Measurements from ENCODE around the gene TAPBPL.
"Not testable (repeated sequence)": the region's sequence is repeated elsewhere in the genome, so short reads cannot be mapped to it uniquely, and the experiment has no call there.

The TAPBPL gene

DNA sequence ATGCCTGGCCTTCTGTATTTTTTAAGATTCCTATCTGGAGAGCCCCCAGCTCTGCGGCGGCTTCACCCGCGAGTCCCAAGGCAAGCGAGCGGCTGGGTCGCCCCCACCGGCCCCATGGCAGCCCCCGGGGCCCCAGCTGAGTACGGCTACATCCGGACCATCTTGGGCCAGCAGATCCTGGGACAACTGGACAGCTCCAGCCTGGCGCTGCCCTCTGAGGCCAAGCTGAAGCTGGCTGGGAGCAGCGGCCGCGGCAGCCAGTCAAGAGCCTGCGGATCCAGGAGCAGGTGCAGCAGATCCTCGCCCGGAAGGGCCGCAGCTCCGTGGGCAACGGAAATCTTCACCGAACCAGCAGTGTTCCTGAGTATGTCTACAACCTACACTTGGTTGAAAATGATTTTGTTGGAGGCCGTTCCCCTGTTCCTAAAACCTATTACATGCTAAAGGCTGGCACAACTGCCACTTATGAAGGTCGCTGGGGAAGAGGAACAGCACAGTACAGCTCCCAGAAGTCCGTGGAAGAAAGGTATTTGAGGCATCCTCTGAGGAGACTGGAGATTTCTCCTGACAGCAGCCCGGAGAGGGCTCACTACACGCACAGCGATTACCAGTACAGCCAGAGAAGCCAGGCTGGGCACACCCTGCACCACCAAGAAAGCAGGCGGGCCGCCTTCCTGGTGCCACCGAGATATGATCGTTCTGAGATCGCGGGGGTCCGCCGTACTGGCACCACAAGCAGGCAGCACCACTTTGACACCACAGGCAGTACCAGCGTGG, 25.9 kb downstream of the TAPBPL start:
- not testable (repeated sequence) for H3K27me3 Mint-ChIP-seq; H3K4me3 Mint-ChIP-seq; H3K4me1 Mint-ChIP-seq (ENCODE audit: low read depth); H3K36me3 Mint-ChIP-seq (ENCODE audit: low read depth); H3K27ac Mint-ChIP-seq; H3K9me3 Mint-ChIP-seq

DNA sequence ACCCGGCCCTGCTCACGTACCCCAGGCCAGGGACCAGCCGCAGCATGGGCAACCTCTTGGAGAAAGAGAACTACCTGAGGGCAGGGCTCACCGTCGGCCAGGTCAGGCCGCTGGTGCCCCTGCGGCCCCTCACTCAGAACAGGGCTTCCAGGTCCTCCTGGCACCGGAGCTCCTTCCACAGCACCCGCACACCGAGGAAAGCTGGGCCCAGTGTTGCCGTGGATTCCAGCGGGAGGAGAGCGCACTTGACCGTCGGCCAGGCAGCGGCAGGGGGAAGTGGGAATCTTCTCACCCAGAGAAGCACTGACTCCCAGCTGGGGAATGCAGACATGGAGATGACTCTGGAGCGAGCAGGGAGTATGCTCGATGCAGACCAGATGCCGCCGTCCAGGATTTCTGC, 26.6 kb downstream of the TAPBPL start:
- H3K27me3 Mint-ChIP-seq: no peaks in the 10 kb centered on the region
- H3K27ac Mint-ChIP-seq: no peak overlapping the region
- H3K4me1 Mint-ChIP-seq (ENCODE audit: low read depth): no peaks in the 10 kb centered on the region
- no peak overlapping the region for H3K4me3 Mint-ChIP-seq
- no peaks in the 10 kb centered on the region for H3K36me3 Mint-ChIP-seq (ENCODE audit: low read depth)
- no peaks in the 10 kb centered on the region for H3K9me3 Mint-ChIP-seq

DNA sequence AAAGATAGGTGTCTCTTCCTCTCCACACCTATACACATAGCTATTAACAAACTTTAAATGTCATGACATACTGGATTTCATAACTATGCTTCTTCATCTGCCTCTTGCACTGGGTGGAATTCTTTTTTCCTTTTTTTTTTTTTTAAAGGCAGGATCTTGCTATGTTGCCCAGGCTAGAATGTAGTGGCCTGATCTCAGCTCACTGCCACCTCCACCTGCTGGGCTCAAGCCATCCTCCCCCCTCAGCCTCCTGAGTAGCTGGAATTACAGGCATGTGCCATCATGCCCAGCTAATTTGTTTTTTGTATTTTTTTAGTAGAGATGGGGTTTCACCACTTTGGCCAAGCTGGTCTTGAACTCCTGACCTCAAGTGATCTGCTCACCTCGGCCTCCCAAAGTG, 36.4 kb downstream of the TAPBPL start:
- no peak overlapping the region for H3K27ac Mint-ChIP-seq
- no peaks in the 10 kb centered on the region for H3K9me3 Mint-ChIP-seq
- H3K4me3 Mint-ChIP-seq: no peak overlapping the region
- H3K27me3 Mint-ChIP-seq: no peaks in the 10 kb centered on the region
- H3K36me3 Mint-ChIP-seq (ENCODE audit: low read depth): peaks cover 15% of the 10 kb centered on the region
- peaks cover 12% of the 10 kb centered on the region for H3K4me1 Mint-ChIP-seq (ENCODE audit: low read depth)

DNA sequence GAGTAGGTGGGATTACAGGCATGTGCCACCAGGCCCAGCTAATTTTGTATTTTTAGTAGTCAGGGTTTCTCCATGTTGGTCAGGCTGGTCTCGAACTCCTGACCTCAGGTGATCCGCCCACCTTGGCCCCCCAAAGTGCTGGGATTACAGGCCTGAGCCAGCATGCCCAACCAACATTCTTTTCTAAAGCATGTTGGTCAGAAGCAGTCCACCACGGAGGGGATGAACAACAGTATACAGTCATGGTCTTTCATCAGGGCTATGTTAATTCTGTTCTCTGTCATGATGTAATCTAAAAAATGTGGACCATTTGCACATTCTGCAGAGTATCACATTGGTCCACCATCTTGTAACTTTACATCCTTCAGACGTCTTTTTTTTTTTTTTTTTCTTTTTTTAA, 37.6 kb downstream of the TAPBPL start:
- no peak overlapping the region for H3K4me3 Mint-ChIP-seq
- H3K4me1 Mint-ChIP-seq (ENCODE audit: low read depth): peaks cover 16% of the 10 kb centered on the region
- H3K27ac Mint-ChIP-seq: no peak overlapping the region
- no peaks in the 10 kb centered on the region for H3K9me3 Mint-ChIP-seq
- peaks cover 15% of the 10 kb centered on the region for H3K36me3 Mint-ChIP-seq (ENCODE audit: low read depth)
- H3K27me3 Mint-ChIP-seq: no peaks in the 10 kb centered on the region

DNA sequence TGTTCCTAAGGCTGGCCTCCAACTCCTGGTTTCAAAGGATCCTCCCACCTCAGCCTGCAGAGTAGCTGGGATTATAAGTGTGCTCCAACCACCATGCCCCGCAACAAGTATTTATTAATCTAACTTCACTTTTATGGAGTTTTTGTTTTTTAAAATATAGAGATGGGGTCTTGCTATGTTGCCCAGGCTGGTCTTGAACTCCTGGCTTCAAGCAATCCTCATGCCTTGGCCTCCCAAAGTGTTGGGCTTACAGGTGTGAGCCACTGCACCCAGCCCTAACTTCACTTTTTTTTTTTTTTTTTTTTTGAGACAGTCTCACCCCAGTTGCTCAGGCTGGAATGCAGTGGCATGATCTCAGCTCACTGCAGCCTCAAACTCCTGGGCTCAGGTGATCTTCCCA, 38.8 kb downstream of the TAPBPL start:
- peaks cover 23% of the 10 kb centered on the region for H3K36me3 Mint-ChIP-seq (ENCODE audit: low read depth)
- H3K9me3 Mint-ChIP-seq, H3K4me3 Mint-ChIP-seq, H3K27me3 Mint-ChIP-seq, H3K27ac Mint-ChIP-seq: not testable (repeated sequence)
- peaks cover 24% of the 10 kb centered on the region for H3K4me1 Mint-ChIP-seq (ENCODE audit: low read depth)

DNA sequence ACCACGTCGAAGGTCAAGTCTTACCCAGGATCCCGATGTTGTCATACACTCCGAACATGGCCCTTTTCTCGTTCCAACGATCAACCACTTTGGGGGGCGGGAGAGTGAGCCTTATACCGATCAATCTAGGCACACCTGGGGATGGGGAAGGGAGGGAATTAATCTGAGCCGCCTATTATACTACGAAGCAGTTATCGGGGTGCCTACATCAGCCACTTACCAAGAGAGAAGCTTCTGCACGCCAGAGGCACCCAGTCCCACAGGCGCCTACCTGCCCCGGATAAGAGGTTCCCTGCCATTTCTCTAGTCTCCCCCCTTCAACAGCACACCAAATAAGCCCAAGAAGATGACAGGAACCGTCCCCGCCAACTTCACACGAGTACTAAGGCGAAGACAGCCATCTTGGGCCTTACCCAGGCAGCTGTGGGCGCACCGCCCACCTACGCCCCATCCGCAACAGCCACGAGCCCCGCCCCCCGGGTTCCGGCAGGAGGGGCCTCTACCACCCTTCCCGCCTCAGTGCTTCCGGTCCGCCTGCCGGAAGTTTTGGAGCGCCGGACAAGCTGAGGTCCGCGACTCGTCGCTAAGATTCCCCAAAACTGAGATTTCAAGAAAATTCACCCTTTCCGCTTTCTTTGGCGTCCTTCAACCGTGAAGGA, 41.1 kb downstream of the TAPBPL start, which contains the start of gene MRPL51:
Gene MRPL51, minus strand, starts transcription at position 425 of the 659 bp plus-strand sequence. Its CDS starts 126 bp downstream, at position 299.
- Mint-ChIP-seq H3K27me3 (no peaks in the 10 kb centered on the region), H3K4me1 (ENCODE audit: low read depth) (peaks cover 41% of the 10 kb centered on the region), H3K27ac (peak within 1 kb of the TSS; percentile 97), H3K4me3 (peak within 1 kb of the TSS; percentile 93), H3K9me3 (no peaks in the 10 kb centered on the region), H3K36me3 (ENCODE audit: low read depth) (peaks cover 32% of the 10 kb centered on the region)

DNA sequence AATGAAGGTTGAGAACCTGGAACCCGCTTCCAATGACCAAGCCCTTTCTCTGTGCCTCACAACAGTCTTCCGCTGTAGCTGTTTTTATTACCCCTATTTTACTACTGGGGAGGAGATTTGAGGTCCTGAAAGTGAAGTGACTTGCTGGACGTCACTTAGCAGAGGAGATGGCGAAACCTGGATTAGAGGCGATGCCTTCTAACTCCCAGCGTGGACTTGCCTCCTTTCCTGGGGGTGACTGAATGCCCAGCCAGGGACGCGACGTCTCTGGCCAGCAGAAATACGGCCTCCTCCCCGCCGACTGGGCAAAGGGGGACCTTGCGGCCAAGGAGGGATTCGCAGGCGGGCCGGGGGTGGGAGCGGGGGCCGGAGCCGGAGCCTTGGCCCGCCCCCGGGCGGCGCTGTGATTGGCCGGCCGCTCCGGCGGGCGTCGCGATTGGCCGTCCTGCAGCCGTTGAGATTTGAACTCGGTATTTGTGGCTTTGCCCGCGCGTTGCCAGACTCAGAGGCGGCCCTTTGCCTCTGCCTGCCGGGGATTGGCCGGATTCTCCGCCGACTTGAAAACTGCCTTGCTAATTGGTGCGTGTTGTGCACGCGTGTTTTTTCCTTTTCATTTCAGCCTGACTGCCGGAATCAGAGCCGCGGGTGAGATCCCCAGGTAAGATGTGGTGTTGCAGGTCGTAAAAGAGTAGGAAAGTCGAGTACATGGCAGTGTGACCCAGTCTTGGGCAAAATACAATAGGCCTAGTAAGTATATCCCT, 41.8 kb downstream of the TAPBPL start, which contains the start of gene NCAPD2:
Gene NCAPD2, plus strand, starts transcription at position 606 of the 761 bp plus-strand sequence. CDS start 997 bp downstream, outside the sequence.
- Mint-ChIP-seq H3K9me3 (no peaks in the 10 kb centered on the region), H3K27me3 (no peaks in the 10 kb centered on the region), H3K27ac (peak within 1 kb of the TSS; percentile 97), H3K4me1 (ENCODE audit: low read depth) (peaks cover 45% of the 10 kb centered on the region), H3K36me3 (ENCODE audit: low read depth) (peaks cover 37% of the 10 kb centered on the region), H3K4me3 (peak within 1 kb of the TSS; percentile 93)

DNA sequence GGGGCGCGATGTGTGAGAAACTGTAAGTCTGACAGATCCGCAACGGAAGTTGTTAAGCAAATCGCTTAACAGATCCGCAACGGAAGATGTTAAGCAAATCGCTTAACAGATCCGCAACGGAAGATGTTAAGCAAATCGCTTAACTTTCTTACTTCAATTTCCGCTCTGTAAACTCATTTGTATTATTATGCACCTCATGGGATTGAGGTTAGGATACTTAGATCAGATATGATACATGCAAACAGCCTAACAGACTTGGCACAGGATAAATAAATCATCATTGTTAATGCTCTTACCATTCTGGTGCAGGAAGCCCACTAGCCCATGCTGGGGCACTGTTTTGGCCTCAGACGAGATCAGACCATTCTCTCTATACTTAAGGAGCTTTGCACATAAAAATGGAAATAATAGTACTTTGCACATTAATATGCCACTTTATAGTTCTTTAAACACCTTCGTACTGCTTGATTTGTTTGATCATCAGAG, 42.5 kb downstream of the TAPBPL start:
- Mint-ChIP-seq H3K9me3 (no peaks in the 10 kb centered on the region), H3K36me3 (ENCODE audit: low read depth) (peaks cover 43% of the 10 kb centered on the region), H3K4me1 (ENCODE audit: low read depth) (peaks cover 45% of the 10 kb centered on the region), H3K27ac (peak overlapping the region; percentile 97), H3K27me3 (no peaks in the 10 kb centered on the region), H3K4me3 (peak overlapping the region; percentile 93)

DNA sequence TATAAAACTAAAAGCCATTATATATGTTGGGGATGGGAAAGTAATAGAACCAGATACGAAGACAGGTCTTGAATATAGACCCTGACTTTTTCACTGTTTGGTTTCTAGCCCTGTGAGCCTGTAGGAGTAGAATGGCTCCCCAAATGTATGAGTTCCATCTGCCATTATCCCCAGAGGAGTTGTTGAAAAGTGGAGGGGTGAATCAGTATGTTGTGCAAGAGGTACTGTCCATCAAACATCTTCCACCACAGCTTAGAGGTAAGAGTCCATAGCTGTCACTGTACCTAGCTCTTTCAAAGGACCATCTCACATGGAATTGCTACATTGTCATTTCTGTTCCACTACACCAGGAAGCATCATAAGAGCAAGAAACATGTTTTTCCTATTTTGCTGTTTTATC, 43.1 kb downstream of the TAPBPL start:
- H3K27ac Mint-ChIP-seq: peak overlapping the region; percentile 97
- no peaks in the 10 kb centered on the region for H3K27me3 Mint-ChIP-seq
- H3K4me1 Mint-ChIP-seq (ENCODE audit: low read depth): peaks cover 45% of the 10 kb centered on the region
- no peaks in the 10 kb centered on the region for H3K9me3 Mint-ChIP-seq
- peaks cover 48% of the 10 kb centered on the region for H3K36me3 Mint-ChIP-seq (ENCODE audit: low read depth)
- peak overlapping the region; percentile 93 for H3K4me3 Mint-ChIP-seq

DNA sequence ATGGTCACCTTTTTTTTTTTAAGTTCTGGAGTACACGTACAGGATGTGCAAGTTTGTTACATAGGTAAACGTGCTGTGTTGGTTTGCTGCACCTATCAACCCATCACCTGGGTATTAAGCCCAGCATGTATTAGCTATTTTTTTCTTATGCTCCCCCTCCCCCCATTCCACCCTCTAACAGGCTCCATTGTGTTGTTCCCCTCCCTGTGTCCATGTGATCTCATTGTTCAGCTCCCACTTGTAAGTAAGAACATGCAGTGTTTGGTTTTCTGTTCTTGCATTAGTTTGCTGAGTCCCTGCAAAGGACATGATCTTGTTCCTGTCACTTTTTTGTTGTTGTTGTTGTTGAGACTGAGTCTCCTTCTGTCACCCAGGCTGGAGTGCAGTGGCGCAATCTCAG, 45.4 kb downstream of the TAPBPL start:
- Mint-ChIP-seq H3K27ac (peak overlapping the region; percentile 64), H3K36me3 (ENCODE audit: low read depth) (peaks cover 35% of the 10 kb centered on the region), H3K4me1 (ENCODE audit: low read depth) (peaks cover 37% of the 10 kb centered on the region)
- H3K27me3 Mint-ChIP-seq, H3K4me3 Mint-ChIP-seq, H3K9me3 Mint-ChIP-seq: not testable (repeated sequence)

DNA sequence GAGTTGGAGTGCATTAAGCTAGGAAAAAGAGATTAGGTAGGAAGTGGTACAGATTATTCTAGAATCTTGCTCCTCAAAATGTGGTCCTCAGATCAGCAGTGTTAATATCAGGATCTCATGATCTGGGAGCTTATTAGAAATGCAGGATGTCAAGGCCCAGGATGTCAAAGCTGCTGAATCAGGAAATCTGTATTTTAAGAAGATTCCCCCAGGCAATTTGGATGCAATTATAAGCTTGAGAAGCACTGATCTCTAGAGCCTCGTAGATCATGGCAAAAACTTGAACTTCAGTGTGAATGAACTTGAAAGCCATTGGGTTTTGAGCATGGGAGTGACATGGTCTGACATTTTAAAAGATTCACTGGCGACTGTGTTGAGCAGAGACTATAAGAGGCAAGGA, 48.6 kb downstream of the TAPBPL start:
- H3K9me3 Mint-ChIP-seq: no peaks in the 10 kb centered on the region
- no peak overlapping the region for H3K27ac Mint-ChIP-seq
- H3K27me3 Mint-ChIP-seq: no peaks in the 10 kb centered on the region
- H3K36me3 Mint-ChIP-seq (ENCODE audit: low read depth): peaks cover 37% of the 10 kb centered on the region
- H3K4me1 Mint-ChIP-seq (ENCODE audit: low read depth): peaks cover 23% of the 10 kb centered on the region
- no peak overlapping the region for H3K4me3 Mint-ChIP-seq

DNA sequence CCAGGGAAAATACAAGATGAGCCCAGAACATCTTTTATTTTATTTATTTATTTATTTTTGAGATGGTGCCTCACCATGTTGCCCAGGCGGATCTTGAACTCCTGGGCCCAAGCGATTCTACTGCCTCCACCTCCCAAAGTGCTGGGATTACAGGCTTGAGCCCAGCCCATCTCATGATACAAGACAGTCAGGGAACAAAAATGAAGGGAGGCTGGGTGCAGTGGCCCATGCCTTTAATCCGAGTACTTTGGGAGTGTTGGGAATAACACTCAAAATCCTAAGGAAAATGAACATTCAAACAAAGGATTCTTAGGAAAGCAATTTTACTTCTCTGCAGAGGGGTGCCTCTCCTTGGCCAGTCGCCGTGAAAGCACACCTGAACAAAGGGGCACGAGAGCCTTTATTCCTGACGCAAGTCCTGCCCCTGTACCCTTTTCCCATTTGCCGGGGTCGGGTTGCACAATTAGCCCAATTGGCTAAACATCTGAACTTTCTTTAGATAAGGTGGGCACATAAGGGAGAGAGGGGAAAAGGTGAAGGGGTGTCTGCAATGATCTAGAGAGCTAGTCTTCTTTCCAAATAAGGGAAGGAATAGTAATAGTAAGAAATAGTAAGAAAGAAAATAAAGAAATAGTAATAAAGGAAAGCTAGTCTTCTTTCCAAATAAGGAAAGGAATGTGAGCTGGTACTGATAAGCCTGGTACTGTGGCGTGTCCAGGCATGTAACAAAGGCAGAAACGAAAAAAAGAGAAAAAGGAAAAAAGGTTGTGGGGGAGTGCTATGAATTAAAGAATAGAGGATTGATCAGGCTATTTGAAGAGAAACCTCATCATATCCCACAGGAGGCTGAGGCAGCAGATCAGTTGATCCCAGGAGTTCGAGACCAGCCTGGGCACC, 55.5 kb downstream of the TAPBPL start:
- Mint-ChIP-seq H3K27ac (no peak overlapping the region), H3K4me3 (no peak overlapping the region), H3K36me3 (ENCODE audit: low read depth) (peaks cover 53% of the 10 kb centered on the region), H3K27me3 (no peaks in the 10 kb centered on the region), H3K9me3 (no peaks in the 10 kb centered on the region), H3K4me1 (ENCODE audit: low read depth) (no peaks in the 10 kb centered on the region)

DNA sequence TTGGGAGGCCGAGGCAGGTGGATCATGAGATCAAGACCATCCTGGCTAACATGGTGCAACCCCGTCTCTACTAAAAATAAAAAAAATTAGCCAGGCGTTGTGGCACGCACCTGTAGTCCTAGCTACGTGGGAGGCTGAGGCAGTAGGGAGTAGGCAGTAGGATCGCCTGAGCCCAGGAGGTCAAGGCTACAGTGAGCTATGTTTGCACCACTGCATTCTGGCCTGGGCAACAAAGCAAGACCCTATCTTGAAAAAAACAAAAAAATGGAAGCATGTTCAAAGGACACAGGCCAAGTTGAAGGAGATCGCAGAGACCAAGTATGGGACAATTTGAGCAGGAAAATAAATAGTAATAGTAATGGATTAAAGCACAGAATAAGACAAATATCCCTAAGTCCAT, 56.2 kb downstream of the TAPBPL start:
- Mint-ChIP-seq H3K4me1 (ENCODE audit: low read depth) (no peaks in the 10 kb centered on the region), H3K36me3 (ENCODE audit: low read depth) (peaks cover 58% of the 10 kb centered on the region), H3K27me3 (no peaks in the 10 kb centered on the region), H3K9me3 (no peaks in the 10 kb centered on the region), H3K27ac (peak overlapping the region; percentile 10), H3K4me3 (no peak overlapping the region)

All from stimulated activated naive CD8-positive, alpha-beta T cell treated with anti-CD3 and anti-CD28 coated beads, Interleukin-15, Interleukin-2, amounts not matched to agents 100 ng/mL and 50 ng/mL, for 24 hours (primary cell).